Loucy (cell line): Measurements from ENCODE around the gene MANSC1.

ENCODE experiments used
- H2AFZ ChIP-seq: fragments of 200-600 bp; sonication (generic); 2 replicates; pipeline ENCODE4 v1.6.0; 2016; ENCODE audit warnings: antibody characterized with exemption, mild to moderate bottlenecking, low read length, moderate library complexity
- H3F3A ChIP-seq: fragments of 200-600 bp; 2 replicates; pipeline ENCODE4 v1.6.0; 2016; ENCODE audit warnings: antibody characterized with exemption, low read depth, mild to moderate bottlenecking
- H3K27me3 ChIP-seq: fragments of 200-600 bp; sonication (generic); 2 replicates; pipeline ENCODE4 v1.6.1; 2014; ENCODE audit warnings: low read length, mild to moderate bottlenecking; ENCODE audit not compliant: insufficient read depth, poor library complexity, severe bottlenecking
- H3K36me3 ChIP-seq: fragments of 200-600 bp; sonication (generic); 2 replicates; pipeline ENCODE4 v1.6.1; 2016; ENCODE audit warnings: low read length; ENCODE audit not compliant: insufficient read depth
- H3K4me1 ChIP-seq: fragments of 200-600 bp; sonication (generic); 2 replicates; pipeline ENCODE4 v1.5.1; 2014; ENCODE audit warnings: low read length, mild to moderate bottlenecking; ENCODE audit not compliant: insufficient read depth, poor library complexity, severe bottlenecking
- H3K4me2 ChIP-seq: fragments of 200-600 bp; sonication (generic); 2 replicates; pipeline ENCODE4 v1.6.0; 2014; ENCODE audit warnings: antibody characterized with exemption, low read length, low read depth, mild to moderate bottlenecking; ENCODE audit not compliant: poor library complexity, severe bottlenecking
- H3K4me3 ChIP-seq: fragments of 200-600 bp; sonication (generic); 2 replicates; pipeline ENCODE4 v1.5.1; 2014; ENCODE audit warnings: low read length, mild to moderate bottlenecking, mixed read lengths; ENCODE audit not compliant: poor library complexity, severe bottlenecking
- H3K79me2 ChIP-seq: fragments of 200-600 bp; sonication (generic); 2 replicates; pipeline ENCODE4 v1.6.1; 2014; ENCODE audit warnings: low read length; ENCODE audit not compliant: insufficient read depth
- H3K9ac ChIP-seq: fragments of 200-600 bp; sonication (generic); 2 replicates; pipeline ENCODE4 v1.6.0; 2014; ENCODE audit warnings: mild to moderate bottlenecking, low read depth, low read length, moderate library complexity; ENCODE audit not compliant: poor library complexity, severe bottlenecking
- H3K9me2 ChIP-seq: fragments of 200-600 bp; sonication (generic); replicated peaks from 2 replicates; pipeline ENCODE4 v1.6.1; 2016; ENCODE audit warnings: low read depth, low read length, mixed read lengths
- H3K9me3 ChIP-seq: fragments of 200-600 bp; sonication (generic); 2 replicates; pipeline ENCODE4 v1.6.1; 2014; ENCODE audit warnings: mild to moderate bottlenecking, antibody characterized with exemption, low read length, low read depth; ENCODE audit not compliant: insufficient read depth
- H4K20me1 ChIP-seq: fragments of 200-600 bp; sonication (generic); 2 replicates; pipeline ENCODE4 v1.6.0; 2014; ENCODE audit warnings: antibody characterized with exemption, low read length, mild to moderate bottlenecking; ENCODE audit not compliant: insufficient read depth, poor library complexity, severe bottlenecking
- EZH2phosphoT487 ChIP-seq: fragments of 200-600 bp; IDR thresholded peaks from 2 replicates; pipeline ENCODE4 v1.6.1; 2018; ENCODE audit warnings: antibody characterized with exemption, mild to moderate bottlenecking, moderate library complexity, borderline replicate concordance
- TF ChIP-seq, protein P1 (sequence below): fragments of 200-600 bp; sonication (generic); conservative IDR thresholded peaks from 2 replicates; pipeline ENCODE4 v1.5.1; 2014; ENCODE audit warnings: mild to moderate bottlenecking, antibody characterized with exemption, low read length

The MANSC1 gene

DNA sequence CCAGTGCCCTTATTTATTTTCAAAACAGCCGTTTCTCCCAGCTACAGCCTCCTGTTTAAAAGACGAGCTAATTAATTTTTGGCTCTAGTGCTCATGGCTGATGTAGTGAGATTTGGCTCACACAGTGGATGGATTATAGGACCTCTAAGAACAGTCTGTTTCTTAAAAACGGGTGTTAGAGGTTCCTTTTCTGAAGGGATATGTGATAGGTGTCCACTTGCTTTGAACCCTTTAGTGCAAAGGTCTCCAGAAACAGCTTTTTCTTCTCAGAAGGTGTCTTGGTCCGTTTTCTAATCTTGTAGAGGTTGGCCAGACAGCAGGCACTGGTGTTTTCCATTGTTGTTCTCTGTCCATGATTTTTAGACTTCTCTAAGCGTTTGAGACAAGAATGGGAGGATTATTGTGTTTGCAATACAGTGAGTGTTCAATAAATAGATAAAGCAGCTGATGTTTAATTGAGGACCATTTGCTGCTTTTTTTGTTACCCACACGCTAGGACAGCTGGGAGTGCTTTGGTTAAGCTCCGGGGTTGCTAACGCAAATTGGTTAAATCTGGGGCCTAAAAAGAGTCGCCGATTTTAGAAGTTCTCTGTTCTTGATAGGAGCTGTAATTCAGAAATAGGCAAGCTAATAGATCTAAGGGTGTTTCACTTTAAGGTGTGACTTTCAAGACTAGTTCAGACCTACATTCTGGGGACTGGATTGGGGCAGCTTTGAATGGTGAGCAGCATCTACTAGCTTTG lies 7.8 kb upstream of the MANSC1 start:
- Histone ChIP-seq H3F3A (no peaks in the 10 kb centered on the region), H3K9me3 (no peaks in the 10 kb centered on the region), H3K9me2 (no peaks in the 10 kb centered on the region), H3K4me3 (peak overlapping the region; percentile 89), H3K4me1 (peaks cover 14% of the 10 kb centered on the region), H3K79me2 (peaks cover 20% of the 10 kb centered on the region), H4K20me1 (no peaks in the 10 kb centered on the region), H3K27me3 (no peaks in the 10 kb centered on the region), H3K36me3 (no peaks in the 10 kb centered on the region), H2AFZ (peak overlapping the region; percentile 76; the same call in 1 of the 2 replicates), H3K4me2 (peak overlapping the region; percentile 89), H3K9ac (peak overlapping the region; percentile 86)
- no peak for TF ChIP-seq EZH2phosphoT487
- TF ChIP-seq, protein P1, sequence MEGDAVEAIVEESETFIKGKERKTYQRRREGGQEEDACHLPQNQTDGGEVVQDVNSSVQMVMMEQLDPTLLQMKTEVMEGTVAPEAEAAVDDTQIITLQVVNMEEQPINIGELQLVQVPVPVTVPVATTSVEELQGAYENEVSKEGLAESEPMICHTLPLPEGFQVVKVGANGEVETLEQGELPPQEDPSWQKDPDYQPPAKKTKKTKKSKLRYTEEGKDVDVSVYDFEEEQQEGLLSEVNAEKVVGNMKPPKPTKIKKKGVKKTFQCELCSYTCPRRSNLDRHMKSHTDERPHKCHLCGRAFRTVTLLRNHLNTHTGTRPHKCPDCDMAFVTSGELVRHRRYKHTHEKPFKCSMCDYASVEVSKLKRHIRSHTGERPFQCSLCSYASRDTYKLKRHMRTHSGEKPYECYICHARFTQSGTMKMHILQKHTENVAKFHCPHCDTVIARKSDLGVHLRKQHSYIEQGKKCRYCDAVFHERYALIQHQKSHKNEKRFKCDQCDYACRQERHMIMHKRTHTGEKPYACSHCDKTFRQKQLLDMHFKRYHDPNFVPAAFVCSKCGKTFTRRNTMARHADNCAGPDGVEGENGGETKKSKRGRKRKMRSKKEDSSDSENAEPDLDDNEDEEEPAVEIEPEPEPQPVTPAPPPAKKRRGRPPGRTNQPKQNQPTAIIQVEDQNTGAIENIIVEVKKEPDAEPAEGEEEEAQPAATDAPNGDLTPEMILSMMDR: no peak

GRCh38 chr12:12356896-12357718 lies 7.1 kb upstream of the MANSC1 start, which contains the start of gene BORCS5:
Gene BORCS5 (plus strand): TSS chr12:12357078. CDS start chr12:12357452, 374 bp downstream.
- Histone ChIP-seq H3K9ac (peak within 1 kb of the TSS; percentile 86), H3K4me1 (peaks cover 14% of the 10 kb centered on the region), H3K36me3 (no peaks in the 10 kb centered on the region), H3K4me3 (peak within 1 kb of the TSS; percentile 89), H2AFZ (peak within 1 kb of the TSS; percentile 76), H3K9me3 (no peaks in the 10 kb centered on the region), H4K20me1 (no peaks in the 10 kb centered on the region), H3K4me2 (peak within 1 kb of the TSS; percentile 89), H3F3A (no peaks in the 10 kb centered on the region), H3K79me2 (peaks cover 20% of the 10 kb centered on the region), H3K9me2 (no peaks in the 10 kb centered on the region), H3K27me3 (no peaks in the 10 kb centered on the region)
- TF ChIP-seq, protein P1: no peak
- no peak for TF ChIP-seq EZH2phosphoT487

DNA sequence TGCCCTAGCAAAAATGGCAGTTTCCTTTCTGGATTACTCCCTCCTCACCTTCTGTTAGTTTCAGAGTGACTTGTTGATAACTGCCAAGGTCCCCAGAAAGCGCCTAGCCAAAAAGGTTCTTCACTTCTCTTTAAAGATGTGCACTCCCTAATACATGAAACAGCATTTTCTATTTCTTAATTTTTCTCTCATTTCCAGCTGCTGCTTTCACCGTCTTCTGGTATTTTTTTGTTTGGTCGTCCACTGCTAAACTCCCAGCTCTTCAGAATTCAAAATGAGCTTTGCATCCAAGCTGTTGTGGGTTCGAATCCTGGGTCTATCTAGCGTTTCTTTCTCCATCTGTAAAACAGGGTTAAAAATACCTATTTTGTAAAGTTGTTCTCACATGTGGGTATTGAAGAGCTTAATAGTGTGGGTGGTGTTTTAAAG lies 6.4 kb upstream of the MANSC1 start:
- no peak for TF ChIP-seq EZH2phosphoT487
- TF ChIP-seq, protein P1: no peak
- H3K4me3 ChIP-seq: peak overlapping the region; percentile 89
- no peaks in the 10 kb centered on the region for H4K20me1 ChIP-seq
- no peaks in the 10 kb centered on the region for H3F3A ChIP-seq
- no peaks in the 10 kb centered on the region for H3K27me3 ChIP-seq
- peak overlapping the region; percentile 47 for H3K9ac ChIP-seq
- H3K4me1 ChIP-seq: peaks cover 14% of the 10 kb centered on the region
- peak overlapping the region; percentile 74 for H2AFZ ChIP-seq
- peaks cover 20% of the 10 kb centered on the region for H3K79me2 ChIP-seq
- H3K9me2 ChIP-seq: no peaks in the 10 kb centered on the region
- no peaks in the 10 kb centered on the region for H3K36me3 ChIP-seq
- H3K4me2 ChIP-seq: peak overlapping the region; percentile 89
- H3K9me3 ChIP-seq: no peaks in the 10 kb centered on the region
